CD4-positive, alpha-beta memory T cell (primary cell): ENCODE results near the gene PLCB1. TPM values are rescaled to one million over a fixed set of nuclear protein-coding genes. Genes with fewer than 3 reads are reported as not detected.

Experiments used
- CTCF ChIA-PET: fragments of 350-600 bp; sonication (Branson Sonifier 250); formaldehyde crosslinking; loops from one replicate; lab custom pipeline; 2021; ENCODE audit warnings: inconsistent platforms; ENCODE audit not compliant: partially characterized antibody; lab: Charles Lee
- POLR2A ChIA-PET: fragments of 350-600 bp; sonication (Branson Sonifier 250); formaldehyde crosslinking; loops from one replicate; lab custom pipeline; 2021; ENCODE audit not compliant: partially characterized antibody; lab: Charles Lee
- DNase-seq, 5 donors: peaks; one replicate each; pipeline versions ENCODE4 v3.0.0 to v3.0.0-alpha.2; 2020 to 2022; ENCODE audit warnings: mixed read lengths in 1 of 5
- H3K27ac ChIP-seq: one replicate; pipeline ENCODE4 v1.7.0; 2013; ENCODE audit warnings: low read depth, low read length
- H3K27me3 ChIP-seq: 2 replicates; pipeline ENCODE4 v1.7.0; 2013; ENCODE audit warnings: mild to moderate bottlenecking, low read length, moderate library complexity; ENCODE audit not compliant: insufficient read depth
- H3K36me3 ChIP-seq: 2 replicates; pipeline ENCODE4 v1.7.0; 2013; ENCODE audit warnings: mild to moderate bottlenecking, low read length, moderate library complexity; ENCODE audit not compliant: insufficient read depth
- H3K4me1 ChIP-seq: 2 replicates; pipeline ENCODE4 v1.7.0; 2013; ENCODE audit warnings: mild to moderate bottlenecking, low read length, moderate library complexity; ENCODE audit not compliant: insufficient read depth
- H3K4me3 ChIP-seq, 2 donors: one replicate each; pipeline ENCODE4 v1.7.0; 2013; ENCODE audit warnings: low read length in 2 of 2, mild to moderate bottlenecking in 1 of 2
- H3K9me3 ChIP-seq, 2 donors: one replicate each; pipeline ENCODE4 v1.7.0; 2013; ENCODE audit warnings: low read length in 2 of 2, control low read depth in 1 of 2; ENCODE audit not compliant: control insufficient read depth in 1 of 2
- H3K27ac Mint-ChIP-seq, 7 donors: one replicate each; pipeline ENCODE4 v1.8.0; 2020 to 2021; ENCODE audit warnings: mixed read lengths in 7 of 7, mild to moderate bottlenecking in 6 of 7, inconsistent platforms in 3 of 7, moderate library complexity in 3 of 7
- H3K27me3 Mint-ChIP-seq, 2 donors: one replicate each; pipeline ENCODE4 v1.8.0; 2020 to 2021; ENCODE audit warnings: mixed read lengths in 2 of 2
- H3K36me3 Mint-ChIP-seq, 2 donors: one replicate each; pipeline ENCODE4 v1.8.0; 2020 to 2021; ENCODE audit warnings: mixed read lengths in 2 of 2, inconsistent platforms in 1 of 2, mild to moderate bottlenecking in 1 of 2
- H3K4me1 Mint-ChIP-seq, 4 donors: one replicate each; pipeline ENCODE4 v1.8.0; 2020 to 2021; ENCODE audit warnings: mixed read lengths in 4 of 4, mild to moderate bottlenecking in 1 of 4
- H3K4me3 Mint-ChIP-seq, 8 donors: one replicate each; pipeline ENCODE4 v1.8.0; 2020 to 2021; ENCODE audit warnings: mixed read lengths in 8 of 8, mild to moderate bottlenecking in 7 of 8, moderate library complexity in 6 of 8, inconsistent platforms in 3 of 8
- H3K9me3 Mint-ChIP-seq, 8 donors: one replicate each; pipeline ENCODE4 v1.8.0; 2020 to 2021; ENCODE audit warnings: mixed read lengths in 8 of 8, mild to moderate bottlenecking in 5 of 8, inconsistent platforms in 3 of 8, moderate library complexity in 1 of 8
- intact Hi-C: fragments of 100-400 bp; cut with micrococcal nuclease; formaldehyde crosslinking; loops from one replicate; pipeline ENCODE4 v1.15.1; 2023
- polyA plus RNA-seq, 2 donors: library from polyadenylated mRNA; unstranded; fragments of 300-500 nt; fragmentation: Illumina TruSeq; gene quantifications; one replicate each; pipeline ENCODE4 v1.2.3, GENCODE V29; 2021
- total RNA-seq, 2 experiments: library from RNA; stranded (reverse); gene quantifications; one replicate each; pipeline ENCODE4 v1.2.3, GENCODE V29; 2021

Gene PLCB1
- total and polyA plus RNA-seq, 4 experiments from 2014 or later = 5.5 to 9.6 (median 8.2) TPM

DNA sequence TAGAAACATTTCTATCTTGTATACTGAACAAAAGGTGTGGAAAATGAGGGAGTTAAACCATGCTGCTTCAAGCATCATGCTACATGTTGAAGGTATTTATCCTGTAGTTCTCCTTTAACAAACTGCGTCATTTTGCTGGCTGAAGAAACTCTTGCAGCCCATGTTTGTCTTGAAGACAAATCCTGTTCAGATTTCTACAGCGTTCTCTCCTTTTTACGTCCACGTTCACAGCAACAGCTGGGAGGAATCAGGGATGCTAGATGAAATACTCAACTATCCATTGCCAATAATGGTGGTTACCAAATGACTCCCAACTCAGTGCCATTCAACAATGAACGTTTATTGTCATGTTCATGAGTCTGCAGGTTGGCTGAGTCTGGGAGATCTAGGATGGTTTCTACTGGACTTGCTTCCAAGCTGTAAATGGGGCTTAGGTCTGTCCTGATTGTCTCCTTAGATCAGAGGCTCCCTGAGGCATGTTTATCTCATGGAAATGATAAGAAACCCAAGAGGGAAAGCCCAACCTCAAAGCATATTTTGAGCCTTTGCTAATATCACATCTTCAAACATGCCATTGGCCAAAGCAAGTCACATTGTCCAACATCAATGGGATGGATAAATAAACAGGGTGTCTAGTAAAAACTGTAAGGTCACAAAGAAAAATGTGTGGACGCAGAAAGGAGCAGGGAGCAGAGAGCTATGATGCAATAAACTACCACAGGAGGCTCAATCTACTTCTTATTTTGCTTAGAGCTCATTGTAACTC is 2.7 kb upstream of the PLCB1 start:
- no peak overlapping the region for H3K27ac ChIP-seq
- Mint-ChIP-seq H3K9me3 (no peaks in the 10 kb centered on the region), H3K27ac (no peak overlapping the region), H3K36me3 (peaks cover 0 to 3% of the 10 kb centered on the region in 2 donors), H3K4me1 (peaks cover 7 to 24% (median 16%) of the 10 kb centered on the region in 4 donors), H3K4me3 (peak overlapping the region in 1 of 8 donors; percentile 48), H3K27me3 (peaks cover 8 to 20% of the 10 kb centered on the region in 2 donors)
- no peaks in the 10 kb centered on the region for H3K9me3 ChIP-seq
- H3K4me1 ChIP-seq = peaks cover 14% of the 10 kb centered on the region
- H3K36me3 ChIP-seq = no peaks in the 10 kb centered on the region
- no peak overlapping the region for H3K4me3 ChIP-seq
- intact Hi-C loops = no loop called here
- CTCF ChIA-PET = interaction anchor here (1.2 to 3.3 kb wide), 4 partner anchors 177 to 593 kb away, joined by 4 to 30 read pairs (median 15); no protein-coding TSS in a partner anchor
- POLR2A ChIA-PET = interaction anchor here (0.9 kb wide), 1 partner anchor 120 kb away, joined by 3 read pairs; no protein-coding TSS in a partner anchor
- no peak for DNase-seq
- no peaks in the 10 kb centered on the region for H3K27me3 ChIP-seq

DNA sequence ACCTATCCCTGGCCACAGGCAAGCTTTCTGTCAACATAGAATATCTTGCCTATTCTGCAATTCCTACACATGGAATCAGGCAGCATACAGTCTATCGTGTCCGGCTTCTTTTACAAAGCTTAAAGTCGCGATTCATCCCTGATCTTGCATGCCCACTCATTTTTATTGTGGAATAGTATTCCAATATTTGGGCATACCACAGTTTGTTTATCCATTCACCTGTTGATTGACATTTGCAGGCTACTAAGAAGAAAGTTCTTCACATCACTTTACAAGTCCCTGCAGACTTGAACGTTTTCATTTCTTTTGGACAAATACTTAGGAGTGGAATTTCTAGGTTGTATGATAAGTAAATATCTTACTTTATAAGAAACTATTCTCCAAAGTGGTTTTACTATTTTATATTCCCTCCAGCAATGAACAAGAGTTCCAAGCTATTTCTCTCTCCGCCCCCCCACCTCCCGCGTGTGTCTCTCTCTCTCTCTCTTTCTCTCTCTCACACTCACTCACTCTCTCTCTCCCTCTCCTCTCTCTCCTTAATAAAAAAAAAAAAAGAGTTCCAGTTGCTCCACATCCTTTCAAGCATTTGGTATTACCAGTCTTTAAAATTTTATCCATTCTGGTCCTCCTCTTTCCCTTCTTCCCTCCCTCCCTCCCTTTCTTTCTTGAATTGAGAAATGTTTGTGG is 1.1 kb upstream of the PLCB1 start:
- intact Hi-C loops = no loop called here
- ChIA-PET CTCF (interaction anchor here (0.7 to 3.3 kb wide), 9 partner anchors 8 to 591 kb away, joined by 3 to 30 read pairs (median 5); no protein-coding TSS in a partner anchor), POLR2A (interaction anchor here (0.9 kb wide), 1 partner anchor 8 kb away, joined by 3 read pairs; no protein-coding TSS in a partner anchor)
- DNase-seq = no peak
- Histone ChIP-seq H3K4me1 (peaks cover 19% of the 10 kb centered on the region), H3K36me3 (no peaks in the 10 kb centered on the region), H3K27me3 (no peaks in the 10 kb centered on the region), H3K27ac (no peak overlapping the region), H3K4me3 (no peak overlapping the region), H3K9me3 (no peaks in the 10 kb centered on the region)
- Mint-ChIP-seq H3K4me3 (peak overlapping the region in 3 of 8 donors; percentile 75 to 87 (median 79)), H3K27ac (no peak overlapping the region), H3K4me1 (peaks cover 13 to 34% (median 25%) of the 10 kb centered on the region in 4 donors), H3K9me3 (no peaks in the 10 kb centered on the region), H3K36me3 (peaks cover 0 to 3% of the 10 kb centered on the region in 2 donors), H3K27me3 (peaks cover 10 to 20% of the 10 kb centered on the region in 2 donors)

DNA sequence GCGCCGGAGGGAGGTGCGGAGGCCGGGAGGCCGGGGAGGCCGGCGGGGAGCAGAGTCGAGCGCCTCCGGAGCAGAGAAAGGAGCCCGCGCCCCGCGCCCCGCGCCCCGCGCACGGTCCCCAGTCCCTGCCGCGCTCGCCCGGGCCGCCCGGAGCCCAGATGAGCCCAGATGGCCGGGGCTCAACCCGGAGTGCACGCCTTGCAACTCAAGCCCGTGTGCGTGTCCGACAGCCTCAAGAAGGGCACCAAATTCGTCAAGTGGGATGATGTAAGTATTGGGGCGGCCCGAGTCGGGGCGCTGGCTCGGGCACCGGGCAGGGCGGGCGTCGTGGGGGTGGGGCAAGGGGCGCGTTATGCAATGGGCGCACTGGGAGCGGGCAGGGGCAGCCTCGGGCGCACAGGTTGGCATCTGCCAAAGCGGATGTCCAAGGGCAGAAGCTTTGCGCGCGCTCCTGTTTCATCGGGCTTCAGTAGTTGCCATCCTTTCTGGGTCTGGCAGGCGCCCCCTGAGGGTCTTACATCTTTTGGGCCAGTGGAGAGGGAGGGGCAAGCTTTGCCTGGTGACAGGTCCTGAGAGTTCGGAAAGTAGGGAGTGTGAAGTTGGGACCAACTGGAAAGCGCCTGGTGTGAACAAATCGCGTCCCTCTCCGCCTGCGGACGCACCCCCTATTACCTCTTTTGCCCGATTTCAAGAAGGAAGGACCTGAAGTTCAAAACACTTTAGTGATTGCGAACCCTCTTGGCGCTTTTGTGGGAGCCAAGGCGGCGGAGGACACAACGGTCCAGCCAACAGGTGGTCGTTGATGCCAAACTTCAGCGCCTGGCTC is 631 bp downstream of the PLCB1 start:
- Histone ChIP-seq H3K36me3 (no peaks in the 10 kb centered on the region), H3K9me3 (no peaks in the 10 kb centered on the region), H3K27ac (no peak overlapping the region), H3K4me3 (peak overlapping the region in 1 of 2 donors; percentile 27), H3K27me3 (no peaks in the 10 kb centered on the region), H3K4me1 (peaks cover 19% of the 10 kb centered on the region)
- no peaks in the 10 kb centered on the region for H3K9me3 Mint-ChIP-seq
- H3K27ac Mint-ChIP-seq = peak overlapping the region in 6 of 7 donors; percentile 61 to 77 (median 64)
- intact Hi-C loops = loop anchor here (1.0 to 2.0 kb wide), 6 partner anchors 21 to 590 kb away; partner anchors contain the start of gene TMX4
- peak in 1 of 5 donors; percentile 50 for DNase-seq
- ChIA-PET POLR2A (no interaction called here), CTCF (no interaction called here)
- H3K36me3 Mint-ChIP-seq = peaks cover 0 to 3% of the 10 kb centered on the region in 2 donors
- H3K4me3 Mint-ChIP-seq = peak overlapping the region; percentile 84 to 92 (median 88)
- H3K4me1 Mint-ChIP-seq = peaks cover 13 to 40% (median 25%) of the 10 kb centered on the region in 4 donors
- peaks cover 7 to 12% of the 10 kb centered on the region in 2 donors for H3K27me3 Mint-ChIP-seq

- Histone ChIP-seq H3K9me3 (no peaks in the 10 kb centered on the region), H3K4me3 (peak overlapping the region in 1 of 2 donors; percentile 27), H3K27me3 (no peaks in the 10 kb centered on the region), H3K27ac (no peak overlapping the region), H3K4me1 (peaks cover 19% of the 10 kb centered on the region), H3K36me3 (no peaks in the 10 kb centered on the region)
- intact Hi-C loops = loop anchor here (2.0 kb wide), 2 partner anchors 79 to 589 kb away; no protein-coding TSS in a partner anchor
- Mint-ChIP-seq H3K36me3 (peaks cover 0 to 3% of the 10 kb centered on the region in 2 donors), H3K27ac (peak overlapping the region; percentile 4 to 66 (median 62)), H3K4me3 (peak overlapping the region; percentile 84 to 92 (median 88)), H3K27me3 (peaks cover 7 to 12% of the 10 kb centered on the region in 2 donors), H3K4me1 (peaks cover 13 to 40% (median 25%) of the 10 kb centered on the region in 4 donors), H3K9me3 (no peaks in the 10 kb centered on the region)
- CTCF ChIA-PET = interaction anchor here (0.9 kb wide), 1 partner anchor 173 kb away, joined by 3 read pairs; no protein-coding TSS in a partner anchor
- POLR2A ChIA-PET = no interaction called here
- DNase-seq = no peak
Observed at GRCh38 chr20:8133310-8133768, 1.3 kb downstream of the PLCB1 start.

GRCh38 chr20:8133851-8134451 is 1.9 kb downstream of the PLCB1 start:
- Histone ChIP-seq H3K27ac (no peak overlapping the region), H3K4me3 (no peak overlapping the region), H3K4me1 (peaks cover 19% of the 10 kb centered on the region), H3K9me3 (no peaks in the 10 kb centered on the region), H3K27me3 (no peaks in the 10 kb centered on the region), H3K36me3 (no peaks in the 10 kb centered on the region)
- Mint-ChIP-seq H3K36me3 (peaks cover 0 to 3% of the 10 kb centered on the region in 2 donors), H3K9me3 (no peaks in the 10 kb centered on the region), H3K27ac (peak overlapping the region in 1 of 7 donors; percentile 61), H3K4me1 (peaks cover 13 to 40% (median 25%) of the 10 kb centered on the region in 4 donors), H3K27me3 (peaks cover 7 to 12% of the 10 kb centered on the region in 2 donors), H3K4me3 (peak overlapping the region; percentile 84 to 92 (median 88))
- CTCF ChIA-PET = interaction anchor here (0.9 to 1.9 kb wide), 3 partner anchors 170 to 254 kb away, joined by 3 to 7 read pairs (median 3); no protein-coding TSS in a partner anchor
- POLR2A ChIA-PET = interaction anchor here (0.6 kb wide), 1 partner anchor 173 kb away, joined by 3 read pairs; no protein-coding TSS in a partner anchor
- intact Hi-C loops = loop anchor here (2.0 kb wide), 2 partner anchors 79 to 589 kb away; no protein-coding TSS in a partner anchor
- no peak for DNase-seq

- no peaks in the 10 kb centered on the region for H3K27me3 ChIP-seq
- peaks cover 7% of the 10 kb centered on the region for H3K4me1 ChIP-seq
- POLR2A ChIA-PET = no interaction called here
- Mint-ChIP-seq H3K9me3 (no peaks in the 10 kb centered on the region), H3K36me3 (no peaks in the 10 kb centered on the region), H3K27me3 (peaks cover 0 to 4% of the 10 kb centered on the region in 2 donors), H3K4me1 (peaks cover 12 to 36% (median 22%) of the 10 kb centered on the region in 4 donors), H3K4me3 (no peak overlapping the region), H3K27ac (no peak overlapping the region)
- no peak for DNase-seq
- H3K27ac ChIP-seq = no peak overlapping the region
- no peaks in the 10 kb centered on the region for H3K9me3 ChIP-seq
- intact Hi-C loops = no loop called here
- H3K4me3 ChIP-seq = no peak overlapping the region
- H3K36me3 ChIP-seq = no peaks in the 10 kb centered on the region
- CTCF ChIA-PET = interaction anchor here (0.9 kb wide), 1 partner anchor 581 kb away, joined by 3 read pairs; no protein-coding TSS in a partner anchor
Observed at GRCh38 chr20:8139899-8140298, 7.8 kb downstream of the PLCB1 start.
